Hepatocyte (in vitro differentiated cells): ENCODE measurements around the gene POC1A. TPM values are rescaled to one million over a fixed set of nuclear protein-coding genes. Genes with fewer than 3 reads are reported as not detected.
A peak's percentile ranks its signal among the peaks of the same experiment; 100 is the strongest.

Source experiments
- DNase-seq: peaks from one replicate; pipeline ENCODE4 v3.0.0-alpha.2; 2016; ENCODE audit warnings: low spot score
- H2AFZ ChIP-seq: fragments of 200-600 bp; sonication (generic); 2 replicates; pipeline ENCODE4 v1.6.0; 2016; ENCODE audit warnings: antibody characterized with exemption, mild to moderate bottlenecking
- H3K27ac ChIP-seq: fragments of 200-600 bp; sonication (generic); 2 replicates; pipeline ENCODE4 v1.5.1; 2016; ENCODE audit warnings: mild to moderate bottlenecking
- H3K27me3 ChIP-seq: fragments of 200-600 bp; sonication (generic); 2 replicates; pipeline ENCODE4 v1.6.1; 2016
- H3K36me3 ChIP-seq: fragments of 200-600 bp; sonication (generic); replicated peaks from 2 replicates; pipeline ENCODE4 v1.5.1; 2016; ENCODE audit warnings: low read depth; ENCODE audit not compliant: insufficient read depth
- H3K4me1 ChIP-seq: fragments of 200-600 bp; sonication (generic); 2 replicates; pipeline ENCODE4 v1.5.1; 2016; ENCODE audit warnings: mild to moderate bottlenecking, moderate library complexity; ENCODE audit not compliant: insufficient read depth
- H3K4me2 ChIP-seq: fragments of 200-600 bp; sonication (generic); 2 replicates; pipeline ENCODE4 v1.6.0; 2016
- H3K4me3 ChIP-seq: fragments of 200-600 bp; sonication (generic); 2 replicates; pipeline ENCODE4 v1.5.1; 2016; ENCODE audit warnings: mild to moderate bottlenecking
- H3K79me2 ChIP-seq: fragments of 200-600 bp; sonication (generic); 2 replicates; pipeline ENCODE4 v1.6.0; 2017; ENCODE audit warnings: mild to moderate bottlenecking
- H3K9me2 ChIP-seq: fragments of 200-600 bp; sonication (generic); replicated peaks from 2 replicates; pipeline ENCODE4 v1.6.0; 2017; ENCODE audit warnings: mild to moderate bottlenecking; ENCODE audit not compliant: insufficient read depth
- H3K9me3 ChIP-seq: fragments of 200-600 bp; sonication (generic); 2 replicates; pipeline ENCODE4 v1.5.1; 2016; ENCODE audit warnings: low read depth, mild to moderate bottlenecking
- H4K20me1 ChIP-seq: fragments of 200-600 bp; sonication (generic); 2 replicates; pipeline ENCODE4 v1.6.0; 2016; ENCODE audit warnings: mild to moderate bottlenecking; ENCODE audit not compliant: insufficient read depth, poor library complexity, severe bottlenecking
- CTCF ChIP-seq: fragments of 200-600 bp; sonication (generic); IDR thresholded peaks from 2 replicates; pipeline ENCODE4 v1.5.1; 2016; ENCODE audit warnings: antibody characterized with exemption, mild to moderate bottlenecking; ENCODE audit not compliant: poor library complexity
- EZH2 ChIP-seq: fragments of 200-600 bp; sonication (generic); IDR thresholded peaks from 2 replicates; pipeline ENCODE4 v1.6.1; 2016; ENCODE audit warnings: antibody characterized with exemption, mild to moderate bottlenecking, borderline replicate concordance
- EZH2phosphoT487 ChIP-seq: fragments of 200-600 bp; sonication (generic); IDR thresholded peaks from one replicate; pipeline ENCODE4 v1.6.1; 2018; ENCODE audit warnings: antibody characterized with exemption, mild to moderate bottlenecking, low read depth, moderate library complexity; ENCODE audit not compliant: unreplicated experiment, severe bottlenecking
- WGBS: methylation state at CpG from one replicate; pipeline ENCODE4 v1.1.6; 2016; ENCODE audit warnings: low lambda C conversion rate; ENCODE audit errors: missing lambda C conversion rate; 5-methylcytosine and 5-hydroxymethylcytosine counted together
- polyA plus RNA-seq: library from polyadenylated mRNA; unstranded; fragments of >200 nt; fragmentation: Nextera tagmentation; extraction: Ambion mirVana; gene quantifications from 2 replicates; pipeline ENCODE4 v1.2.1, GENCODE V29; 2016
- total RNA-seq: library from RNA; depleted of rRNA; stranded (reverse); fragments of >200 nt; gene quantifications from 2 replicates; pipeline ENCODE4 v1.2.3, GENCODE V29; 2014

The POC1A gene
- total and polyA plus RNA-seq, 2 experiments from 2014 or later, result 2.6 to 3.7 TPM

GRCh38 chr3:52130966-52131622 lies 23.1 kb downstream of the POC1A start:
- Histone ChIP-seq H3K4me2 (no peak overlapping the region), H4K20me1 (no peaks in the 10 kb centered on the region), H3K9me3 (no peaks in the 10 kb centered on the region), H3K9me2 (no peaks in the 10 kb centered on the region), H3K4me1 (peaks cover 6% of the 10 kb centered on the region), H3K79me2 (no peaks in the 10 kb centered on the region), H3K27ac (no peak overlapping the region), H3K27me3 (no peaks in the 10 kb centered on the region), H2AFZ (no peak overlapping the region), H3K36me3 (no peaks in the 10 kb centered on the region), H3K4me3 (no peak overlapping the region)
- DNase-seq, result no peak
- no peak for TF ChIP-seq CTCF
- TF ChIP-seq EZH2, result no peak
- no peak for TF ChIP-seq EZH2phosphoT487
- WGBS, result 91% methylated on average over 11 of the region's 14 CpGs

- H4K20me1 ChIP-seq, result no peaks in the 10 kb centered on the region
- H3K4me3 ChIP-seq, result no peak overlapping the region
- peak; percentile 77 for DNase-seq
- no peaks in the 10 kb centered on the region for H3K27me3 ChIP-seq
- no peaks in the 10 kb centered on the region for H3K36me3 ChIP-seq
- no peak overlapping the region for H2AFZ ChIP-seq
- H3K4me2 ChIP-seq, result no peak overlapping the region
- no peaks in the 10 kb centered on the region for H3K9me2 ChIP-seq
- WGBS, result 32% methylated on average over 7 of the region's 7 CpGs
- peak overlapping the region; percentile 54 for H3K27ac ChIP-seq
- peaks cover 6% of the 10 kb centered on the region for H3K4me1 ChIP-seq
- no peaks in the 10 kb centered on the region for H3K9me3 ChIP-seq
- TF ChIP-seq EZH2phosphoT487 (no peak), EZH2 (no peak), CTCF (no peak)
- no peaks in the 10 kb centered on the region for H3K79me2 ChIP-seq
These were observed 26.0 kb downstream of the POC1A start for GRCh38 chr3:52128118-52128683.

GRCh38 chr3:52126500-52126899 lies 27.7 kb downstream of the POC1A start:
- 94% methylated on average over 6 of the region's 6 CpGs for WGBS
- Histone ChIP-seq H3K36me3 (no peaks in the 10 kb centered on the region), H3K27ac (no peak overlapping the region)

More at GRCh38 chr3:52126500-52126899, 27.7 kb downstream of the POC1A start:
- Histone ChIP-seq H3K9me3 (no peaks in the 10 kb centered on the region), H3K4me3 (no peak overlapping the region), H3K4me1 (peaks cover 8% of the 10 kb centered on the region), H3K4me2 (no peak overlapping the region), H3K79me2 (no peaks in the 10 kb centered on the region), H2AFZ (no peak overlapping the region), H3K27me3 (no peaks in the 10 kb centered on the region), H4K20me1 (no peaks in the 10 kb centered on the region), H3K9me2 (no peaks in the 10 kb centered on the region)
- no peak for TF ChIP-seq CTCF
- TF ChIP-seq EZH2, result no peak
- TF ChIP-seq EZH2phosphoT487, result no peak
- no peak for DNase-seq
